ENCODE measurements around the gene VMAC.

The VMAC gene

GRCh38 chr19:5893907-5894703, 10.6 kb upstream of the VMAC start:
- no peaks in the 10 kb centered on the region for H3K36me3 ChIP-seq (ENCODE audit: insufficient read depth, low read length)
- peaks cover 11% of the 10 kb centered on the region; the same call in 1 of the 2 replicates for H3K4me1 ChIP-seq (ENCODE audit: insufficient read depth, low read length)
- H3K9ac ChIP-seq (ENCODE audit: low read depth, low read length): no peak overlapping the region
- no peaks in the 10 kb centered on the region for H3K9me3 ChIP-seq (ENCODE audit: control insufficient read depth, insufficient read depth, low read length)

GRCh38 chr19:5894704-5895349, 9.8 kb upstream of the VMAC start:
- Histone ChIP-seq H3K4me1 (ENCODE audit: insufficient read depth, low read length) (peaks cover 11% of the 10 kb centered on the region; the same call in 1 of the 2 replicates), H3K36me3 (ENCODE audit: insufficient read depth, low read length) (no peaks in the 10 kb centered on the region), H3K9me3 (ENCODE audit: control insufficient read depth, insufficient read depth, low read length) (no peaks in the 10 kb centered on the region), H3K9ac (ENCODE audit: low read depth, low read length) (no peak overlapping the region)

GRCh38 chr19:5895409-5895808, 9.3 kb upstream of the VMAC start:
- Histone ChIP-seq H3K4me1 (ENCODE audit: insufficient read depth, low read length) (peaks cover 11% of the 10 kb centered on the region; the same call in 1 of the 2 replicates), H3K9me3 (ENCODE audit: control insufficient read depth, insufficient read depth, low read length) (no peaks in the 10 kb centered on the region), H3K9ac (ENCODE audit: low read depth, low read length) (no peak overlapping the region), H3K36me3 (ENCODE audit: insufficient read depth, low read length) (no peaks in the 10 kb centered on the region)

GRCh38 chr19:5895890-5896289, 8.8 kb upstream of the VMAC start:
- Histone ChIP-seq H3K36me3 (ENCODE audit: insufficient read depth, low read length) (no peaks in the 10 kb centered on the region), H3K4me1 (ENCODE audit: insufficient read depth, low read length) (peaks cover 11% of the 10 kb centered on the region; the same call in 1 of the 2 replicates), H3K9me3 (ENCODE audit: control insufficient read depth, insufficient read depth, low read length) (no peaks in the 10 kb centered on the region), H3K9ac (ENCODE audit: low read depth, low read length) (no peak overlapping the region)

GRCh38 chr19:5896365-5897076, 8.2 kb upstream of the VMAC start:
- no peaks in the 10 kb centered on the region for H3K36me3 ChIP-seq (ENCODE audit: insufficient read depth, low read length)

GRCh38 chr19:5897189-5897969, 7.3 kb upstream of the VMAC start:
- Histone ChIP-seq H3K36me3 (ENCODE audit: insufficient read depth, low read length) (no peaks in the 10 kb centered on the region), H3K4me1 (ENCODE audit: insufficient read depth, low read length) (peaks cover under 1% of the 10 kb centered on the region; the same call in 1 of the 2 replicates), H3K9me3 (ENCODE audit: control insufficient read depth, insufficient read depth, low read length) (no peaks in the 10 kb centered on the region), H3K9ac (ENCODE audit: low read depth, low read length) (no peak overlapping the region)

More at GRCh38 chr19:5896365-5897076, 8.2 kb upstream of the VMAC start:
- Histone ChIP-seq H3K4me1 (ENCODE audit: insufficient read depth, low read length) (peaks cover 8% of the 10 kb centered on the region; the same call in 1 of the 2 replicates), H3K9me3 (ENCODE audit: control insufficient read depth, insufficient read depth, low read length) (no peaks in the 10 kb centered on the region), H3K9ac (ENCODE audit: low read depth, low read length) (no peak overlapping the region)

- Histone ChIP-seq H3K4me1 (ENCODE audit: insufficient read depth, low read length) (no peaks in the 10 kb centered on the region), H3K9ac (ENCODE audit: low read depth, low read length) (no peak overlapping the region), H3K9me3 (ENCODE audit: control insufficient read depth, insufficient read depth, low read length) (no peaks in the 10 kb centered on the region), H3K36me3 (ENCODE audit: insufficient read depth, low read length) (no peaks in the 10 kb centered on the region)
Observed at GRCh38 chr19:5899728-5900526, 4.7 kb upstream of the VMAC start.

GRCh38 chr19:5900976-5901375, 3.7 kb upstream of the VMAC start:
- Histone ChIP-seq H3K4me1 (ENCODE audit: insufficient read depth, low read length) (no peaks in the 10 kb centered on the region), H3K9me3 (ENCODE audit: control insufficient read depth, insufficient read depth, low read length) (no peaks in the 10 kb centered on the region), H3K9ac (ENCODE audit: low read depth, low read length) (no peak overlapping the region), H3K36me3 (ENCODE audit: insufficient read depth, low read length) (no peaks in the 10 kb centered on the region)

GRCh38 chr19:5903056-5903623, 1.5 kb upstream of the VMAC start:
- peak overlapping the region; percentile 97 for H3K9ac ChIP-seq (ENCODE audit: low read depth, low read length)
- H3K4me1 ChIP-seq (ENCODE audit: insufficient read depth, low read length): no peaks in the 10 kb centered on the region
- H3K36me3 ChIP-seq (ENCODE audit: insufficient read depth, low read length): no peaks in the 10 kb centered on the region
- H3K9me3 ChIP-seq (ENCODE audit: control insufficient read depth, insufficient read depth, low read length): no peaks in the 10 kb centered on the region

- Histone ChIP-seq H3K36me3 (ENCODE audit: insufficient read depth, low read length) (no peaks in the 10 kb centered on the region), H3K4me1 (ENCODE audit: insufficient read depth, low read length) (no peaks in the 10 kb centered on the region), H3K9me3 (ENCODE audit: control insufficient read depth, insufficient read depth, low read length) (no peaks in the 10 kb centered on the region), H3K9ac (ENCODE audit: low read depth, low read length) (peak within 1 kb of the TSS; percentile 97)
Observed at GRCh38 chr19:5903624-5904351, 884 bp upstream of the VMAC start, which contains the start of gene NDUFA11. NDUFA11 (minus strand) TSS chr19:5903790; CDS start chr19:5903708, 82 bp downstream.

GRCh38 chr19:5905114-5905778, 574 bp downstream of the VMAC start:
- Histone ChIP-seq H3K9me3 (ENCODE audit: control insufficient read depth, insufficient read depth, low read length) (no peaks in the 10 kb centered on the region), H3K9ac (ENCODE audit: low read depth, low read length) (peak overlapping the region; percentile 74), H3K36me3 (ENCODE audit: insufficient read depth, low read length) (no peaks in the 10 kb centered on the region), H3K4me1 (ENCODE audit: insufficient read depth, low read length) (no peaks in the 10 kb centered on the region)

GRCh38 chr19:5907241-5907640, 2.6 kb downstream of the VMAC start:
- Histone ChIP-seq H3K9ac (ENCODE audit: low read depth, low read length) (no peak overlapping the region), H3K36me3 (ENCODE audit: insufficient read depth, low read length) (no peaks in the 10 kb centered on the region), H3K9me3 (ENCODE audit: control insufficient read depth, insufficient read depth, low read length) (no peaks in the 10 kb centered on the region), H3K4me1 (ENCODE audit: insufficient read depth, low read length) (no peaks in the 10 kb centered on the region)
